CD4-positive, alpha-beta memory T cell (primary cell): ENCODE results near the gene FLT3. TPM values are rescaled to one million over a fixed set of nuclear protein-coding genes. Genes with fewer than 3 reads are reported as not detected.
"Not testable (repeated sequence)": the region's sequence is repeated elsewhere in the genome, so short reads cannot be mapped to it uniquely, and the experiment has no call there.

Source experiments
- CTCF ChIA-PET: fragments of 350-600 bp; sonication (Branson Sonifier 250); formaldehyde crosslinking; loops from one replicate; lab custom pipeline; 2021; ENCODE audit warnings: inconsistent platforms; ENCODE audit not compliant: partially characterized antibody; lab: Charles Lee
- POLR2A ChIA-PET: fragments of 350-600 bp; sonication (Branson Sonifier 250); formaldehyde crosslinking; loops from one replicate; lab custom pipeline; 2021; ENCODE audit not compliant: partially characterized antibody; lab: Charles Lee
- DNase-seq, 5 donors: peaks; one replicate each; pipeline versions ENCODE4 v3.0.0 to v3.0.0-alpha.2; 2020 to 2022; ENCODE audit warnings: mixed read lengths in 1 of 5
- H3K27ac ChIP-seq: one replicate; pipeline ENCODE4 v1.7.0; 2013; ENCODE audit warnings: low read depth, low read length
- H3K27me3 ChIP-seq: 2 replicates; pipeline ENCODE4 v1.7.0; 2013; ENCODE audit warnings: mild to moderate bottlenecking, low read length, moderate library complexity; ENCODE audit not compliant: insufficient read depth
- H3K36me3 ChIP-seq: 2 replicates; pipeline ENCODE4 v1.7.0; 2013; ENCODE audit warnings: mild to moderate bottlenecking, low read length, moderate library complexity; ENCODE audit not compliant: insufficient read depth
- H3K4me1 ChIP-seq: 2 replicates; pipeline ENCODE4 v1.7.0; 2013; ENCODE audit warnings: mild to moderate bottlenecking, low read length, moderate library complexity; ENCODE audit not compliant: insufficient read depth
- H3K4me3 ChIP-seq, 2 donors: one replicate each; pipeline ENCODE4 v1.7.0; 2013; ENCODE audit warnings: low read length in 2 of 2, mild to moderate bottlenecking in 1 of 2
- H3K9me3 ChIP-seq, 2 donors: one replicate each; pipeline ENCODE4 v1.7.0; 2013; ENCODE audit warnings: low read length in 2 of 2, control low read depth in 1 of 2; ENCODE audit not compliant: control insufficient read depth in 1 of 2
- H3K27ac Mint-ChIP-seq, 7 donors: one replicate each; pipeline ENCODE4 v1.8.0; 2020 to 2021; ENCODE audit warnings: mixed read lengths in 7 of 7, mild to moderate bottlenecking in 6 of 7, inconsistent platforms in 3 of 7, moderate library complexity in 3 of 7
- H3K27me3 Mint-ChIP-seq, 2 donors: one replicate each; pipeline ENCODE4 v1.8.0; 2020 to 2021; ENCODE audit warnings: mixed read lengths in 2 of 2
- H3K36me3 Mint-ChIP-seq, 2 donors: one replicate each; pipeline ENCODE4 v1.8.0; 2020 to 2021; ENCODE audit warnings: mixed read lengths in 2 of 2, inconsistent platforms in 1 of 2, mild to moderate bottlenecking in 1 of 2
- H3K4me1 Mint-ChIP-seq, 4 donors: one replicate each; pipeline ENCODE4 v1.8.0; 2020 to 2021; ENCODE audit warnings: mixed read lengths in 4 of 4, mild to moderate bottlenecking in 1 of 4
- H3K4me3 Mint-ChIP-seq, 8 donors: one replicate each; pipeline ENCODE4 v1.8.0; 2020 to 2021; ENCODE audit warnings: mixed read lengths in 8 of 8, mild to moderate bottlenecking in 7 of 8, moderate library complexity in 6 of 8, inconsistent platforms in 3 of 8
- H3K9me3 Mint-ChIP-seq, 8 donors: one replicate each; pipeline ENCODE4 v1.8.0; 2020 to 2021; ENCODE audit warnings: mixed read lengths in 8 of 8, mild to moderate bottlenecking in 5 of 8, inconsistent platforms in 3 of 8, moderate library complexity in 1 of 8
- intact Hi-C: fragments of 100-400 bp; cut with micrococcal nuclease; formaldehyde crosslinking; loops from one replicate; pipeline ENCODE4 v1.15.1; 2023
- polyA plus RNA-seq, 2 donors: library from polyadenylated mRNA; unstranded; fragments of 300-500 nt; fragmentation: Illumina TruSeq; gene quantifications; one replicate each; pipeline ENCODE4 v1.2.3, GENCODE V29; 2021
- total RNA-seq, 2 experiments: library from RNA; stranded (reverse); gene quantifications; one replicate each; pipeline ENCODE4 v1.2.3, GENCODE V29; 2021

Gene FLT3
- total and polyA plus RNA-seq, 4 experiments from 2014 or later, result not detected

DNA sequence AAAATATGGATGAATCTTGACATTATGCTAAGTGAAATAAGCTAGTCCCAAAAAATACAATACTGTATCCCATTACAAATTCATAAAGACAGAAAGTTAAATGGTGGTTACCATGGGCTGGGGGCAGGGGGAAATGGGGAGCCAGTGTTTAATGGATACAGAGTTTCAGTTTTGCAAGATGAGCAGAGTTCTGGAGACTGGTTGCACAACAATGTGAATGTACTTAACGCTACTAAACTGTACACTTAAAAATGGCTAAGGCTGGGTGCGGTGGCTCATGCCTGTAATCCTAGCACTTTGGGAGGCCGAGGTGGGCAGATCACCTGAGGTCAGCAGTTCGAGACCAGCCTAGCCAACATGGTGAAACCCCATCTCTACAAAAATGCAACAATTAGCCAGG is 1.5 kb upstream of the FLT3 start:
- CTCF ChIA-PET, H3K4me3 Mint-ChIP-seq, H3K36me3 ChIP-seq, H3K36me3 Mint-ChIP-seq, intact Hi-C loops, POLR2A ChIA-PET, H3K9me3 Mint-ChIP-seq, DNase-seq, H3K27ac Mint-ChIP-seq, H3K9me3 ChIP-seq, H3K4me3 ChIP-seq, H3K27ac ChIP-seq: not testable (repeated sequence)
- Mint-ChIP-seq H3K27me3 (peaks cover 31 to 41% of the 10 kb centered on the region in 2 donors), H3K4me1 (peaks cover 2 to 14% (median 7%) of the 10 kb centered on the region in 4 donors)
- H3K4me1 ChIP-seq, result peaks cover 14% of the 10 kb centered on the region
- H3K27me3 ChIP-seq, result peaks cover 24% of the 10 kb centered on the region

- no peaks in the 10 kb centered on the region for H3K9me3 ChIP-seq
- H3K9me3 Mint-ChIP-seq, result peaks cover 0 to 4% (median 0%) of the 10 kb centered on the region in 8 donors
- peaks cover 24% of the 10 kb centered on the region for H3K27me3 ChIP-seq
- POLR2A ChIA-PET, result interaction anchor here (0.9 kb wide), 1 partner anchor 39 kb away, joined by 3 read pairs; the partner anchor contains the start of gene PAN3
- H3K27ac Mint-ChIP-seq, result no peak overlapping the region
- peaks cover 36 to 48% of the 10 kb centered on the region in 2 donors for H3K27me3 Mint-ChIP-seq
- DNase-seq, result no peak
- H3K4me3 Mint-ChIP-seq, result peak overlapping the region; percentile 61 to 88 (median 77)
- peaks cover 2 to 14% (median 7%) of the 10 kb centered on the region in 4 donors for H3K4me1 Mint-ChIP-seq
- H3K36me3 ChIP-seq, result no peaks in the 10 kb centered on the region
- H3K4me1 ChIP-seq, result peaks cover 14% of the 10 kb centered on the region
- intact Hi-C loops, result no loop called here
- H3K36me3 Mint-ChIP-seq, result no peaks in the 10 kb centered on the region
- no peak overlapping the region for H3K27ac ChIP-seq
- CTCF ChIA-PET, result interaction anchor here (1.0 kb wide), 1 partner anchor 90 kb away, joined by 3 read pairs; no protein-coding TSS in a partner anchor
- H3K4me3 ChIP-seq, result no peak overlapping the region
These were observed 803 bp downstream of the FLT3 start for GRCh38 chr13:28099396-28100149.

- POLR2A ChIA-PET, result no interaction called here
- CTCF ChIA-PET, result no interaction called here
These were observed 2.9 kb downstream of the FLT3 start for GRCh38 chr13:28097503-28097902.

GRCh38 chr13:28094306-28094705 is 6.1 kb downstream of the FLT3 start:
- no peak overlapping the region for H3K4me3 Mint-ChIP-seq
- H3K27me3 Mint-ChIP-seq, result peaks cover 28 to 39% of the 10 kb centered on the region in 2 donors
- peaks cover 0 to 4% (median under 1%) of the 10 kb centered on the region in 4 donors for H3K4me1 Mint-ChIP-seq
- no peak overlapping the region for H3K27ac Mint-ChIP-seq
- no peak overlapping the region for H3K4me3 ChIP-seq
- no peaks in the 10 kb centered on the region for H3K9me3 ChIP-seq
- peaks cover 16% of the 10 kb centered on the region for H3K27me3 ChIP-seq
- no peak for DNase-seq
- no peak overlapping the region for H3K27ac ChIP-seq
- ChIA-PET POLR2A (no interaction called here), CTCF (interaction anchor here (0.6 kb wide), 1 partner anchor 250 kb away, joined by 3 read pairs; no protein-coding TSS in a partner anchor)
- H3K9me3 Mint-ChIP-seq, result peaks cover 0 to 4% (median 0%) of the 10 kb centered on the region in 8 donors
- no peaks in the 10 kb centered on the region for H3K36me3 Mint-ChIP-seq
- H3K4me1 ChIP-seq, result peaks cover 1% of the 10 kb centered on the region
- H3K36me3 ChIP-seq, result no peaks in the 10 kb centered on the region
- intact Hi-C loops, result no loop called here

More at GRCh38 chr13:28097503-28097902, 2.9 kb downstream of the FLT3 start:
- H3K27ac Mint-ChIP-seq, result no peak overlapping the region
- Histone ChIP-seq H3K36me3 (no peaks in the 10 kb centered on the region), H3K9me3 (no peaks in the 10 kb centered on the region), H3K4me3 (no peak overlapping the region), H3K27ac (no peak overlapping the region), H3K4me1 (peaks cover 14% of the 10 kb centered on the region), H3K27me3 (peaks cover 30% of the 10 kb centered on the region)
- H3K9me3 Mint-ChIP-seq, result peaks cover 0 to 4% (median 0%) of the 10 kb centered on the region in 8 donors
- DNase-seq, result no peak
- no peaks in the 10 kb centered on the region for H3K36me3 Mint-ChIP-seq
- intact Hi-C loops, result no loop called here
- peaks cover 2 to 14% (median 7%) of the 10 kb centered on the region in 4 donors for H3K4me1 Mint-ChIP-seq
- H3K4me3 Mint-ChIP-seq, result no peak overlapping the region
- peaks cover 42 to 47% of the 10 kb centered on the region in 2 donors for H3K27me3 Mint-ChIP-seq

- ChIA-PET POLR2A (no interaction called here), CTCF (interaction anchor here (0.6 kb wide), 1 partner anchor 250 kb away, joined by 3 read pairs; no protein-coding TSS in a partner anchor)
- intact Hi-C loops, result no loop called here
- Histone ChIP-seq H3K4me3 (no peak overlapping the region), H3K27me3 (peaks cover 12% of the 10 kb centered on the region), H3K27ac (no peak overlapping the region), H3K9me3 (no peaks in the 10 kb centered on the region), H3K36me3 (no peaks in the 10 kb centered on the region), H3K4me1 (no peaks in the 10 kb centered on the region)
- Mint-ChIP-seq H3K4me1 (peaks cover 0 to 2% (median 0%) of the 10 kb centered on the region in 4 donors), H3K9me3 (peaks cover 0 to 4% (median 0%) of the 10 kb centered on the region in 8 donors), H3K36me3 (no peaks in the 10 kb centered on the region), H3K27ac (no peak overlapping the region), H3K27me3 (peaks cover 26 to 37% of the 10 kb centered on the region in 2 donors), H3K4me3 (no peak overlapping the region)
- DNase-seq, result no peak
These were observed 6.5 kb downstream of the FLT3 start for GRCh38 chr13:28093881-28094280.

- intact Hi-C loops, result no loop called here
- H3K27ac ChIP-seq, result no peak overlapping the region
- no peaks in the 10 kb centered on the region for H3K4me1 ChIP-seq
- Mint-ChIP-seq H3K4me1 (no peaks in the 10 kb centered on the region), H3K9me3 (peaks cover 0 to 3% (median 0%) of the 10 kb centered on the region in 8 donors), H3K27ac (no peak overlapping the region), H3K27me3 (peaks cover 22 to 27% of the 10 kb centered on the region in 2 donors), H3K36me3 (no peaks in the 10 kb centered on the region), H3K4me3 (no peak overlapping the region)
- ChIA-PET POLR2A (no interaction called here), CTCF (no interaction called here)
- peaks cover 6% of the 10 kb centered on the region for H3K27me3 ChIP-seq
- H3K36me3 ChIP-seq, result no peaks in the 10 kb centered on the region
- no peak for DNase-seq
- H3K4me3 ChIP-seq, result no peak overlapping the region
- H3K9me3 ChIP-seq, result no peaks in the 10 kb centered on the region
These were observed 7.9 kb downstream of the FLT3 start for GRCh38 chr13:28092431-28092830.

GRCh38 chr13:28089065-28089464 is 11.3 kb downstream of the FLT3 start:
- Histone ChIP-seq H3K4me3 (no peak overlapping the region), H3K27ac (no peak overlapping the region), H3K36me3 (no peaks in the 10 kb centered on the region), H3K4me1 (no peaks in the 10 kb centered on the region), H3K9me3 (no peaks in the 10 kb centered on the region), H3K27me3 (peaks cover 6% of the 10 kb centered on the region)
- ChIA-PET CTCF (no interaction called here), POLR2A (no interaction called here)
- no peaks in the 10 kb centered on the region for H3K4me1 Mint-ChIP-seq
- no peak for DNase-seq
- intact Hi-C loops, result no loop called here
- H3K27ac Mint-ChIP-seq, result no peak overlapping the region
- H3K36me3 Mint-ChIP-seq, result no peaks in the 10 kb centered on the region
- peaks cover 14 to 20% of the 10 kb centered on the region in 2 donors for H3K27me3 Mint-ChIP-seq
- H3K9me3 Mint-ChIP-seq, result peaks cover 0 to 3% (median 0%) of the 10 kb centered on the region in 8 donors
- no peak overlapping the region for H3K4me3 Mint-ChIP-seq
